ENCODE measurements around the gene JAM3.
A peak's percentile ranks its signal among the peaks of the same experiment; 100 is the strongest.

JAM3 gene

GRCh38 chr11:134037046-134037908 lies 31.6 kb upstream of the JAM3 start:
- in situ Hi-C loops (cut with HindIII; ENCODE audit: low sequenced_read_pairs), result no loop called here
- peak overlapping the region; percentile 56 for H3K4me3 ChIP-seq (ENCODE audit: low read depth, low read length)
- no peak for DNase-seq (ENCODE audit: low read depth)
- TF ChIP-seq CTCF (IDR thresholded peaks at IDR 0.05; ENCODE audit: low read depth, low read length, missing control alignments), result no peak

GRCh38 chr11:134038897-134039470 lies 29.9 kb upstream of the JAM3 start:
- in situ Hi-C loops (cut with HindIII; ENCODE audit: low sequenced_read_pairs), result no loop called here
- no peak overlapping the region for H3K4me3 ChIP-seq (ENCODE audit: low read depth, low read length)
- DNase-seq (ENCODE audit: low read depth), result no peak
- TF ChIP-seq CTCF (IDR thresholded peaks at IDR 0.05; ENCODE audit: low read depth, low read length, missing control alignments), result no peak

GRCh38 chr11:134039726-134040385 lies 29.0 kb upstream of the JAM3 start:
- in situ Hi-C loops (cut with HindIII; ENCODE audit: low sequenced_read_pairs), result no loop called here
- no peak for TF ChIP-seq CTCF (IDR thresholded peaks at IDR 0.05; ENCODE audit: low read depth, low read length, missing control alignments)
- DNase-seq (ENCODE audit: low read depth), result no peak

GRCh38 chr11:134040386-134041302 lies 28.2 kb upstream of the JAM3 start:
- in situ Hi-C loops (cut with HindIII; ENCODE audit: low sequenced_read_pairs), result no loop called here
- no peak overlapping the region for H3K4me3 ChIP-seq (ENCODE audit: low read depth, low read length)
- no peak for TF ChIP-seq CTCF (IDR thresholded peaks at IDR 0.05; ENCODE audit: low read depth, low read length, missing control alignments)
- no peak for DNase-seq (ENCODE audit: low read depth)

More at GRCh38 chr11:134039726-134040385, 29.0 kb upstream of the JAM3 start:
- H3K4me3 ChIP-seq (ENCODE audit: low read depth, low read length), result no peak overlapping the region

GRCh38 chr11:134041349-134041748 lies 27.5 kb upstream of the JAM3 start:
- no peak for DNase-seq (ENCODE audit: low read depth)
- H3K4me3 ChIP-seq (ENCODE audit: low read depth, low read length), result no peak overlapping the region
- no peak for TF ChIP-seq CTCF (IDR thresholded peaks at IDR 0.05; ENCODE audit: low read depth, low read length, missing control alignments)
- in situ Hi-C loops (cut with HindIII; ENCODE audit: low sequenced_read_pairs), result no loop called here
